H7 (cell line): ENCODE data around the gene PACS1. TPM values are rescaled to one million over a fixed set of nuclear protein-coding genes. Genes with fewer than 3 reads are reported as not detected.

Source experiments
- DNase-seq: peaks from one replicate; pipeline ENCODE4 v3.0.0; 2012
- H3K27me3 ChIP-seq: 2 replicates; pipeline ENCODE4 v1.6.0; 2011; ENCODE audit warnings: mild to moderate bottlenecking, low read length; ENCODE audit not compliant: control insufficient read depth, insufficient read depth
- H3K36me3 ChIP-seq: replicated peaks from 2 replicates; pipeline ENCODE4 v1.5.1; 2011; ENCODE audit warnings: low read length; ENCODE audit not compliant: control insufficient read depth, insufficient read depth
- H3K4me3 ChIP-seq: 2 replicates; pipeline ENCODE4 v1.5.1; 2011; ENCODE audit warnings: low read depth, mild to moderate bottlenecking, control low read depth, low read length, moderate library complexity; ENCODE audit not compliant: insufficient read depth
- total RNA-seq: library from RNA; depleted of rRNA; stranded (reverse); fragments of >200 nt; shearing (Covaris generic); gene quantifications from 2 replicates; pipeline ENCODE4 v1.2.3, GENCODE V29; 2014

Gene PACS1
- total RNA-seq, 1 experiment from 2014 or later: 16.2 TPM

DNA sequence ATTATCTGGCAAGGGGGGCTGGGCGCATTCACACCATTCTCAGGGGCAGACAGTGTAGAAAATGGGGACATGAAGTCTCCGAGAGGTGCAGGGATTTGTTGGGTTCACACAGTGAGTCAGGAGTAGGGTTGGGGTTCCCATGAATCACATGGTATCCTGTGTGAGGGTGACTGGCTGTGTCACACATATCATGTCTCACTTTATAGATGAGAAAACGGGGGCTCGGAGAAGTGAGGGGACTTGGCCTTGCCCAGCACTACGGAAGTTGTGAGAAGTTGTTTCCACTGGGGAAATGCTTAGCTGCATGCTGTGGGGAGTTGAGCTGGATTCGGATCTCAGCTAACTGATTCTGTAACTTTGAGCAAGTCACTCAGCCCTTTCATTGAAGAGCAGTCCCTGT is 25.3 kb upstream of the PACS1 start:
- H3K4me3 ChIP-seq: no peak overlapping the region
- DNase-seq: no peak
- H3K27me3 ChIP-seq: no peaks in the 10 kb centered on the region
- H3K36me3 ChIP-seq: no peaks in the 10 kb centered on the region; the same call in 1 of the 2 replicates

DNA sequence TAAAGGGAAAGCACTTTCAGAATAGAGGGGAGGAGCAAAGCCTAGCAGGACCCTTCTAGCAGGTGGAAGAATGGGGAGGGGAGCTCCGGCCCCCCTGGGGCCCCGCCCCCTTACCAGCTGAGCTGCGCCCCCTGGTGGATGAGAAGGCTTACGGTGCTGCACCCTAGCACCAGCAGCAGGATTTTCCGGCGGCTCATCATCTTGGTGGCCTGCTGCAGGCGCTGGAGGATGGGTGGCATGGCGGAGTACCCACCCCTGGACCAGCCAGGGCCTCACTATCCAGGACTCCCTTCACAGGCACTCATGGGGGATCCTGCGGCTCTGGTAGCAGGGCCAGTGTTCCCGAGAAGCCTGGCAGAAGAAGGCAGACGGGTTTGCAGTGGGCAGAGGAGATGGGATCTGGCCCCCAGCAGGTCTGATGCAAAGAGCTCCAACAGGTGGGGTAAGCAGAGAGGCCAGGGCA is 24.9 kb upstream of the PACS1 start:
- peak; percentile 100 for DNase-seq
- Histone ChIP-seq H3K27me3 (no peaks in the 10 kb centered on the region), H3K4me3 (no peak overlapping the region), H3K36me3 (no peaks in the 10 kb centered on the region; the same call in 1 of the 2 replicates)

DNA sequence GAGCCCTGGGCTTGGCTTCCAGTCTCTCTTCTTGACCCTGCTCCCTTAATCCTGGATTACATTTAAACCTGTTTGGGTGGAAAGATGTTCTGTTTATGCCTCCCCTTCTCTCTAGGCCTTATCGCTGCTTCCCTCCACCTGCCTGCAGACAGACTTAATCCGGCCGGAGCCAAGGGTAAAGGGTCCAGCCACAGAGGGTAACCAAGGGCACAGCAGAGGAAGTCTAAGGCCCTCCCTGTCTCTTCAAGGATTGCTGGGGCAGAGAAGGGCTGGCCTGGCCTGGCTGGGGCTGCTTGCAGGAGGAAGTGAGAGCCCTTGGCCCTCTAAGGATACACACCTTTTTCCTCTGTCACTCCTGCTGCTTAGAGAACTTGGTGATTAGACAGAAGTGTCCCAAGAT is 23.2 kb upstream of the PACS1 start:
- Histone ChIP-seq H3K27me3 (no peaks in the 10 kb centered on the region), H3K36me3 (no peaks in the 10 kb centered on the region; the same call in 1 of the 2 replicates), H3K4me3 (no peak overlapping the region)
- no peak for DNase-seq

DNA sequence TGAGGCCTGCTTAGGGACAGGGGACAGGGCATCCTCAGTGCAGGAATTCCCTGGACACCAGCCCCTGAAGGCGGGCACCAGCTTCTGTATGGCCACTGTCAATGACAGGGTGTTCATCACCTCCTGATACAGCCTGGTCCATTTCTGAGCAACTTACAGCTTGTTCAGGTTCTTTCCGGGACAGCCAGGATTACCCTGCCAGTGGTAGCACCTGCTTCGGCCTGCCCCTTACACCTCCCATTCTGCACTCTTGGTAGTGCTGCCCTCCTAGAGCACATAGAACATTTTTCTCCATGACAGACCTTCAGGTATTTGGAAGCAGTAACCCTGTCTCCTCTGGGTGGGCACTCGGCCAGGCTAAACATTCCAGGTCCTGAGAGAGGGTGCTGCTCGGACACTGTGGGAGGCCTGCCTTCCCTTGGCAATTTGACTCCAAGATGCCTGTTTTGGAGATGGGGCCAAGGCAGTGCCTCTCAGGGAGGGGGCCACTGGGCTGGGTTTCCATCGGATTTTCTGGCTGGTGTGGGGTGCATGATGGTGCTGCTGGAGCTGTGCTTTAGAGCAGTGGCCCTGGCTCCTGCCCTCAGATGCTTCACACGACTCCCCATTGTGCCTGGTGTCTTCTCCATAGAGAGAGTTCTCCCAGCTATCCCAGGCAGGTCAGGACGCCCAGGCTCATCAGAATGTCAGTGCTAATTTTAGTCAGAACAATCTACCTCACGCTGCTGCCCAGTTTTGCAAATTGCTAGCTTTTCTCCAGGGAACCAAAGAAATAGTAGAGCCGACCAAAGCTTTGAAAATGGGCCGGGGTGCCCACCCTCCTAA is 22.3 kb upstream of the PACS1 start:
- Histone ChIP-seq H3K36me3 (no peaks in the 10 kb centered on the region; the same call in 1 of the 2 replicates), H3K27me3 (no peaks in the 10 kb centered on the region), H3K4me3 (peak overlapping the region; percentile 64; the same call in 1 of the 2 replicates)
- peak; percentile 34 for DNase-seq

- DNase-seq: peak; percentile 98
- Histone ChIP-seq H3K4me3 (peak within 1 kb of the TSS; percentile 64), H3K36me3 (no peaks in the 10 kb centered on the region; the same call in 1 of the 2 replicates), H3K27me3 (no peaks in the 10 kb centered on the region)
These were observed 21.3 kb upstream of the PACS1 start, which contains the start of gene GAL3ST3 for GRCh38 chr11:66048547-66049323. Gene GAL3ST3 (minus strand): TSS chr11:66049161. CDS start chr11:66045415, 3,746 bp downstream.

- no peak overlapping the region; the same call in 1 of the 2 replicates for H3K4me3 ChIP-seq
- peaks cover 12% of the 10 kb centered on the region for H3K36me3 ChIP-seq
- no peaks in the 10 kb centered on the region for H3K27me3 ChIP-seq
- DNase-seq: peak; percentile 61
These were observed 19.4 kb upstream of the PACS1 start for GRCh38 chr11:66050581-66051231.

DNA sequence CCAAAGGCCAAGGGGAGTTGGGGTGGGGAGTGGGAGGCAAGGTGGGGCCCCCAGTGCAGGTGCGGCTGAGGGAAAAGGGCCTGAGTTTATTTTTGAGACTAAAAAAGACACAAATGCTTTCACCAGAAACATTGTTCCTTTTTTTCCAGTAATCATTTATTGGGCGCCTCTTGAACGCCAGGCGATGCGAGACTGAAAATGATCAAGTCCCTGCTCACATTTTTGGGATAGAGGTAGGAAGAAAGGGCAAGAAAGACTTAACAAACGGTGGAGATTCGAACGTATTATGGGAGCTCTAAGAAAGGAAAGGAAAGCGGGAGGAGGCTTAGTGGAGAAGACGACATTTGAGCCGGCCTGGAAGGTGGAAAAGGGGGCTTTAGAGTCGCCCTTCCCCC is 18.7 kb upstream of the PACS1 start:
- Histone ChIP-seq H3K27me3 (no peaks in the 10 kb centered on the region), H3K4me3 (peak overlapping the region; percentile 93), H3K36me3 (peaks cover 14% of the 10 kb centered on the region)
- DNase-seq: no peak

- Histone ChIP-seq H3K36me3 (peaks cover 19% of the 10 kb centered on the region), H3K4me3 (peak within 1 kb of the TSS; percentile 93), H3K27me3 (no peaks in the 10 kb centered on the region)
- peak; percentile 97 for DNase-seq
These were observed 18.1 kb upstream of the PACS1 start, which contains the start of gene SF3B2 for GRCh38 chr11:66051766-66052663. Gene SF3B2 (plus strand): TSS chr11:66052364. CDS start chr11:66052385, 21 bp downstream.

- peak overlapping the region; percentile 93 for H3K4me3 ChIP-seq
- no peaks in the 10 kb centered on the region for H3K27me3 ChIP-seq
- peaks cover 22% of the 10 kb centered on the region for H3K36me3 ChIP-seq
- DNase-seq: no peak
These were observed 17.4 kb upstream of the PACS1 start for GRCh38 chr11:66052664-66052982.

DNA sequence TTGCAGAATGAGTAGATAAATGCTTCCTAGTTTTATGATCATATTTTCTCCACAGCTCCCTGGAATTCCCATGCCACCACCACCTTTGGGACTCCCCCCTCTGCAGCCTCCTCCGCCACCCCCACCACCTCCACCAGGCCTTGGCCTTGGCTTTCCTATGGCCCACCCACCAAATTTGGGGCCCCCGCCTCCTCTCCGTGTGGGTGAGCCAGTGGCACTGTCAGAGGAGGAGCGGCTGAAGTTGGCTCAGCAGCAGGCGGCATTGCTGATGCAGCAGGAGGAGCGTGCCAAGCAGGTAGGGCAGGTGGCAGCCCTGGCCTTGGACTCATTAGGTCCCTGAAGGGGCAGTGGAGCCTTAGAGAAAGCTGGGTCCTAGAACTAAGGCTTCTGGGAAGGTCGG is 15.1 kb upstream of the PACS1 start:
- DNase-seq: peak; percentile 10
- Histone ChIP-seq H3K27me3 (no peaks in the 10 kb centered on the region), H3K4me3 (no peak overlapping the region), H3K36me3 (peaks cover 41% of the 10 kb centered on the region)

GRCh38 chr11:66056501-66056900 is 13.6 kb upstream of the PACS1 start:
- Histone ChIP-seq H3K4me3 (no peak overlapping the region), H3K36me3 (peaks cover 55% of the 10 kb centered on the region)

DNA sequence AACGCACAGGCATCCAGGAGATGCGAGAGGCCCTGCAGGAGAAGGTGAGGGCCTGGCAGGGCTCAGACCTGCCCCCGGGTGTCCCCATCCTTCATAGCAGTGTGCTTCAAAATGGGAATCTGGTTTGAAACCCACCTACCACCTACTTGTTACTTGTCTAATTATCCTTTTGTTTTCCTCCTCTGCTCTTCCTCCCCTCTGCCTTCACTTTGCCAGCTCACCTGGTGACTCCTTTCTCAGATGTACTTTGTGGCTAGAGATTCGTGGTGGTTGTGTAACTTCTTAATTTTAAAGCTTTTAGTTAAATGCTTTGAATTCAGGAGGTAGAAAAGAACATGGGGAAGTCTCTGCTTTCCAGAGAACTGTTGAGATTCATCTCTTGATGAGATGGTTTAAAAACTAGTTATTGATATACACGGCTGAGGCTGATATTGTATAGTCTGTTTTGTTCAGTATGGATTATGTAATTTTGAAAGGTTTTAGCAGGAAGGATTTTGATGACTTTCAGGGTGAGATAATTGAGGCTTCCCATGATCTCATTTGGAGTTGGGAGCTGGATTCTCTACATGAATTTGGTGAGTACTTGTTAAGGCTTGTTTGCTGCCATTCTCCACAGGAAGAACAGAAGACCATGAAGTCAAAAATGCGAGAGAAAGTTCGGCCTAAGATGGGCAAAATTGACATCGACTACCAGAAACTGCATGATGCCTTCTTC is 9.9 kb upstream of the PACS1 start:
- H3K4me3 ChIP-seq: no peak overlapping the region

More at GRCh38 chr11:66056501-66056900, 13.6 kb upstream of the PACS1 start:
- peak; percentile 10 for DNase-seq
- no peaks in the 10 kb centered on the region for H3K27me3 ChIP-seq

GRCh38 chr11:66061268-66061667 is 8.8 kb upstream of the PACS1 start:
- Histone ChIP-seq H3K27me3 (no peaks in the 10 kb centered on the region), H3K4me3 (no peak overlapping the region), H3K36me3 (peaks cover 66% of the 10 kb centered on the region)
- no peak for DNase-seq

More for the DNA sequence above, 9.9 kb upstream of the PACS1 start:
- Histone ChIP-seq H3K36me3 (peaks cover 72% of the 10 kb centered on the region), H3K27me3 (no peaks in the 10 kb centered on the region)
- no peak for DNase-seq
